Stimulated activated CD4-positive, alpha-beta T cell treated with anti-CD3 and anti-CD28 coated beads, TNF-alpha, amount 100 ng/mL, for 4 hours (primary cell): ENCODE data around the gene SLC25A34.

Source experiments
- DNase-seq, 3 experiments: peaks; one replicate each; pipeline ENCODE4 v3.0.0-alpha.2; 2020; ENCODE audit warnings: low read depth in 3 of 3

Gene SLC25A34

GRCh38 chr1:15775706-15776105 is 39.6 kb downstream of the SLC25A34 start:
- no peak for DNase-seq

DNA sequence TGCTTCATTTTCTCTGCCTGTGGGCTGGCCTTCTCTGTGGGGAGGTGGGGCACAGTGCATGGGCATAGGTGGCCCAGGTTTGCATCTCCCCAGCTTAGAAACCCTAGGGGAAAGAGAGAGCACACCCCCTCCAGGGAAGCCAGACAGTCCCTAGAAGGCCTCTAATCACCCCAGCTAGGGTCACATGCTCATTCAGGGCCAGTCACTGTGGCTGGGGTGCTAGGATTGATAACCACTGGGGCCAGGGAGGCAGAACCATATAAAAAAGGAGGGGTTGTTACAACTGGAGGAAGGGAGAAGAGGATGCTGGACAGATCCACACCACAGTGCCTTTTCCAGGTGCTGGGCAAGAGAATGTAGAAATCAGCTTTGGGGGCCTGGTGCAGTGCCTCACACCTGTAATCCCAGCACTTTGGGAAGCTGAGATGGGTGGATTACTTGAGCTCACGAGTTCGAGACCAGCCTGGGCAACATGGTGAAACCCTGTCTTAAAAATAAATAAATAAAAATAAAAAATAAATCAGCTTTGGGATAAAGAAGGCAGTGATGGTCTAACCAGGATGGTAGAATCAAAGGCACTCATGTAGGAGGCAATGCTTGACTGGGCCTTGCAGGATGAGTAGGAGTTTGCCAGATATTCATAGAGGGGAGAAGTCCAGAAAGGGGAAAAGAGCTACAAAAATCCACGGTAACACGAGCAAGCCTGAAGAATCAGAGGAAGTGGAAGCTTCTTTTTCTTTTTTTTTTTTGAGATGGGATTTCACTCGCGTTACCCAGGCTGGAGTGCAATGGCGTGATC is 42.0 kb downstream of the SLC25A34 start:
- no peak for DNase-seq

- DNase-seq: no peak
These were observed 49.6 kb downstream of the SLC25A34 start for GRCh38 chr1:15785683-15786082.

GRCh38 chr1:15786581-15786980 is 50.5 kb downstream of the SLC25A34 start:
- DNase-seq: no peak

- no peak for DNase-seq
These were observed 52.7 kb downstream of the SLC25A34 start for GRCh38 chr1:15788624-15789301.
